Lung (tissue), 12 donors: ENCODE data around the gene IL1RL1. TPM values are rescaled to one million over a fixed set of nuclear protein-coding genes. Genes with fewer than 3 reads are reported as not detected.
A peak's percentile ranks its signal among the peaks of the same experiment; 100 is the strongest.

Experiments used
- ATAC-seq: fragments of 200-7000 bp; cut with Tn5 transposase; one replicate; pipeline ENCODE4 v1.9.1; 2020; ENCODE audit warnings: moderate number of reproducible peaks; ENCODE audit not compliant: insufficient read depth, low FRiP score
- DNase-seq, 3 donors: peaks; one replicate each; pipeline ENCODE4 v3.0.0-alpha.2; 2013 to 2017
- H3K27ac ChIP-seq, 2 donors: one replicate each; pipeline ENCODE4 v1.5.1; 2013; ENCODE audit warnings: mild to moderate bottlenecking in 2 of 2, moderate library complexity in 2 of 2, control low read depth in 1 of 2, inconsistent platforms in 1 of 2, low read depth in 1 of 2, low read length in 1 of 2
- H3K27me3 ChIP-seq, 3 donors: one replicate each; pipeline ENCODE4 v1.5.1; 2013; ENCODE audit warnings: low read length in 2 of 3; ENCODE audit not compliant: control insufficient read depth in 3 of 3, insufficient read depth in 3 of 3
- H3K36me3 ChIP-seq, 4 donors: one replicate each; pipeline ENCODE4 v1.5.1; 2013; ENCODE audit warnings: low read length in 4 of 4, mild to moderate bottlenecking in 1 of 4, moderate library complexity in 1 of 4; ENCODE audit not compliant: control insufficient read depth in 4 of 4, insufficient read depth in 4 of 4
- H3K4me1 ChIP-seq, 5 donors: one replicate each; pipeline ENCODE4 v1.5.1; 2013; ENCODE audit warnings: low read length in 5 of 5, mild to moderate bottlenecking in 2 of 5, moderate library complexity in 1 of 5; ENCODE audit not compliant: control insufficient read depth in 5 of 5, insufficient read depth in 5 of 5
- H3K4me3 ChIP-seq: one replicate; pipeline ENCODE4 v1.5.1; 2013; ENCODE audit warnings: mild to moderate bottlenecking, control low read depth, moderate library complexity
- H3K9ac ChIP-seq, 2 donors: one replicate each; pipeline ENCODE4 v1.5.1; 2013; ENCODE audit warnings: low read length in 2 of 2, control low read depth in 1 of 2; ENCODE audit not compliant: insufficient read depth in 1 of 2
- H3K9me3 ChIP-seq, 4 donors: one replicate each; pipeline ENCODE4 v1.5.1; 2013; ENCODE audit warnings: low read length in 3 of 4, mild to moderate bottlenecking in 1 of 4, moderate library complexity in 1 of 4; ENCODE audit not compliant: control insufficient read depth in 4 of 4, insufficient read depth in 3 of 4
- whole genome bisulfite sequencing, 2 donors: extraction: QIAGEN DNeasy Blood & Tissue Kit; methylation state at CpG; one replicate each; pipeline ENCODE4 v1.1.7; 2013; 5-methylcytosine and 5-hydroxymethylcytosine counted together
- polyA plus RNA-seq, 2 donors: library from polyadenylated mRNA; stranded (reverse); fragments of 200-250 nt; gene quantifications; one replicate each; pipeline ENCODE4 v1.2.1, GENCODE V29; 2013
- total RNA-seq, 2 donors: library from RNA; depleted of rRNA in 1 of 2; stranded (reverse); fragments of >200 nt in 1 of 2; gene quantifications; one replicate each; pipeline ENCODE4 v1.2.1, GENCODE V29; 2014 to 2021
- TF ChIP-seq, protein P1 (sequence below): IDR thresholded peaks from 2 replicates; pipeline ENCODE4 v1.5.1; 2012; ENCODE audit warnings: mild to moderate bottlenecking; ENCODE audit errors: control extremely low read depth, extremely low read depth
- donor health status: control.
- donor health status: control.
- donor health status: Bipolar disorder and iron deficiency.
- donor health status: healthy.
- donor health status: DM: yes; HTN: yes; CAD: no.

Gene IL1RL1
- total and polyA plus RNA-seq, 4 donors: 1.5 to 383 (median 77.8) TPM

DNA sequence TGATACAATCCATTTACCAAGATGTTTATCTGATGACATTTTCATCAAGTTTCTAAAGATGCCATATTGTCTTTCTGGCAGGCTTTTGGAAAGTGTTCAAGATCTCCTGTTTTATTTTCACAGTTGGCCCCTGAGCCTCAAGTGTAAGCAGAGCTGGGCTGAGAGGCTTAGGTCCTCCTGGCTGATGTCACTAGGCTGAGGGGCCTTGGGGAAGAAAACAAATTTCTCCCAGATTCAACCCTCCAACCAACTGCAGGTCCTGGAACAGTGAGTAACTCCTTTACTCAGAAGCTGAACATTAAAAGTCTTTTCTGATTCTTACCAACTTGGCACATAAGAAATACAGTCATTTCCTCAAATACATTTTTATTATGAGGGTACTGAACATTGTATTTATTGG is 14.9 kb upstream of the IL1RL1 start:
- H3K9me3 ChIP-seq: no peaks in the 10 kb centered on the region
- no peak for ATAC-seq
- TF ChIP-seq, protein P1, sequence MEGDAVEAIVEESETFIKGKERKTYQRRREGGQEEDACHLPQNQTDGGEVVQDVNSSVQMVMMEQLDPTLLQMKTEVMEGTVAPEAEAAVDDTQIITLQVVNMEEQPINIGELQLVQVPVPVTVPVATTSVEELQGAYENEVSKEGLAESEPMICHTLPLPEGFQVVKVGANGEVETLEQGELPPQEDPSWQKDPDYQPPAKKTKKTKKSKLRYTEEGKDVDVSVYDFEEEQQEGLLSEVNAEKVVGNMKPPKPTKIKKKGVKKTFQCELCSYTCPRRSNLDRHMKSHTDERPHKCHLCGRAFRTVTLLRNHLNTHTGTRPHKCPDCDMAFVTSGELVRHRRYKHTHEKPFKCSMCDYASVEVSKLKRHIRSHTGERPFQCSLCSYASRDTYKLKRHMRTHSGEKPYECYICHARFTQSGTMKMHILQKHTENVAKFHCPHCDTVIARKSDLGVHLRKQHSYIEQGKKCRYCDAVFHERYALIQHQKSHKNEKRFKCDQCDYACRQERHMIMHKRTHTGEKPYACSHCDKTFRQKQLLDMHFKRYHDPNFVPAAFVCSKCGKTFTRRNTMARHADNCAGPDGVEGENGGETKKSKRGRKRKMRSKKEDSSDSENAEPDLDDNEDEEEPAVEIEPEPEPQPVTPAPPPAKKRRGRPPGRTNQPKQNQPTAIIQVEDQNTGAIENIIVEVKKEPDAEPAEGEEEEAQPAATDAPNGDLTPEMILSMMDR: no peak

DNA sequence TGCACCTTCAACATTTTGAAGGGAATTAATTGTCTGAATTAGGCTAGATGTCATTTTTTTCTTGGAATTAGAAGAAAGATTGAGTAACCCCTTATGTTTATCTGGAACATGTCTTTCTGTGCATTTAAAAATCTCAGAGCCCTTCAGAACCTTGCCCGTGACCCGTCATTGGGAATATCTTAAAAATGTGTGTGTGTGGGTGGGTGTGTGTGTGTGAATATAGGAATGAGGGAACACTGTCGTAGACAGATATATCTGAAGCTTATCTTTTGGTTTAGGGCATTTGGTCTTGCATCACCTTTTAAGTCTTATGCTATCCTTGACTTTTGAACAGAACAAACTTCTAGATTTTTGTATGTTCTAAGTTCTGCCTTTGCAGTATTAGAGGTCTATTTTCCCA is 13.5 kb upstream of the IL1RL1 start:
- no peaks in the 10 kb centered on the region for H3K36me3 ChIP-seq
- TF ChIP-seq, protein P1: no peak
- H3K27me3 ChIP-seq: peaks cover 0 to 2% (median 0%) of the 10 kb centered on the region in 3 donors
- peaks cover 0 to 2% (median 0%) of the 10 kb centered on the region in 5 donors for H3K4me1 ChIP-seq
- 78 to 87% methylated on average over 3 of the region's 3 CpGs for WGBS, 2 donors
- no peak overlapping the region for H3K9ac ChIP-seq
- no peak overlapping the region for H3K4me3 ChIP-seq
- no peaks in the 10 kb centered on the region for H3K9me3 ChIP-seq
- H3K27ac ChIP-seq: no peak overlapping the region
- DNase-seq (no peak), ATAC-seq (no peak)

More for the DNA sequence above, 14.9 kb upstream of the IL1RL1 start:
- Histone ChIP-seq H3K36me3 (no peaks in the 10 kb centered on the region), H3K27me3 (peaks cover 0 to 2% (median 0%) of the 10 kb centered on the region in 3 donors), H3K4me1 (no peaks in the 10 kb centered on the region), H3K4me3 (no peak overlapping the region), H3K27ac (no peak overlapping the region), H3K9ac (no peak overlapping the region)
- DNase-seq: no peak

DNA sequence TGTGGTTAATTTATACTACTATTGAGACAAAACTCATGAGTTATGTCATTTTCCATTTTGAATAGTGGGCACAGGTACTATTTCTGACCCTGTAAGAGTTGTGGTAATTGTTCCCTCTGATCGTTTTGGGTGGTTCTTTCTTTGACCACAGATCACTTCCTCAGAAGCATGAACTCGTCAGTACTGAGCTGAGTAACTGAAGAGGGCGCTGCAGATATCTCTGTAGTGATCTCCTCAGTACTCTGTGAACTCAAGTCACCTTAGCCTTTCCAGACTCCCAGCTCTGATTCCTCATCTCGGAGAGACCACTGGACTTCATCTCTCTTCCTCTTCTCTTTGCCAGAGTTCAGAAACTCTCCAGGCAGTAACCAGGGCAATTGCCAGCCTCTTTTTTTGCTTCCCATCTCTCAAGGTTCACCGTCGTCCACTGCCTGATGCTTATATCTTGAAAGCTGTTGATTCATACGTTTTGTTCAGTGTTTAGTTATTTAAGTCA is 9.4 kb upstream of the IL1RL1 start:
- Histone ChIP-seq H3K4me1 (peaks cover 0 to 2% (median 0%) of the 10 kb centered on the region in 5 donors), H3K4me3 (no peak overlapping the region), H3K9me3 (no peaks in the 10 kb centered on the region), H3K27me3 (peaks cover 0 to 2% (median 0%) of the 10 kb centered on the region in 3 donors), H3K27ac (no peak overlapping the region), H3K9ac (no peak overlapping the region), H3K36me3 (no peaks in the 10 kb centered on the region)
- TF ChIP-seq, protein P1: peak; percentile 8
- ATAC-seq (no peak), DNase-seq (peak in 1 of 3 donors; percentile 18)
- whole genome bisulfite sequencing, 2 donors: 24 to 31% methylated on average over 7 of the region's 7 CpGs

DNA sequence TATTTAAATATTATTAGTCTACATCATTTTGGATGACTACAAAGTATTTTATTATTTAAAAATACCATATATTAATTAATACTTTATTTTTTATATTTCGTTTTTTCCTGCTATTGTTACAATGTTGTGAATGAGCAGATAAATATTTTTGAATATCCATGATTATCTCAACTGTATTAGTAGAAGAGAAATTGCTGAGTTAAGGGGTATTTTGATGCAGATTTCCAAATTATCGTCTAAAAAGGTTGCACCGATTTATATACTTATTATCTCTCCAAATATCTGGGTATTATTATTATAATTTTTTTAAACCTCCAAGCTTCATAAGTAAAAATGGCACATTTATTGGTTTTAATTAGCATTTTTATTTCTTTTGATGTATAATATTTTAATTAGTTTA is 8.9 kb upstream of the IL1RL1 start:
- H3K9ac ChIP-seq: no peak overlapping the region
- TF ChIP-seq, protein P1: no peak
- no peak for DNase-seq
- peaks cover 0 to 2% (median 0%) of the 10 kb centered on the region in 3 donors for H3K27me3 ChIP-seq
- no peaks in the 10 kb centered on the region for H3K9me3 ChIP-seq
- no peak overlapping the region for H3K4me3 ChIP-seq
- 84 to 96% methylated on average over 3 of the region's 3 CpGs for WGBS, 2 donors
- peaks cover 0 to 2% (median 0%) of the 10 kb centered on the region in 5 donors for H3K4me1 ChIP-seq
- H3K27ac ChIP-seq: no peak overlapping the region
- no peaks in the 10 kb centered on the region for H3K36me3 ChIP-seq
- no peak for ATAC-seq
